GM12864 (cell line): ENCODE measurements around the gene SKA2.
A peak's percentile ranks its signal among the peaks of the same experiment; 100 is the strongest.

ENCODE experiments used
- DNase-seq: peaks from one replicate; pipeline ENCODE4 v3.0.0-alpha.2; 2011; ENCODE audit warnings: low read depth
- H3K4me3 ChIP-seq: 2 replicates; pipeline ENCODE4 v1.5.1; 2011; ENCODE audit warnings: mild to moderate bottlenecking, low read depth, low read length, control low read depth
- TF ChIP-seq, protein P1 (sequence below): IDR thresholded peaks from 2 replicates; pipeline ENCODE4 v1.5.1; 2011; ENCODE audit warnings: low read depth, mild to moderate bottlenecking, moderate library complexity, low read length, control low read depth, inconsistent platforms; ENCODE audit errors: missing control alignments

Gene SKA2, protein sequence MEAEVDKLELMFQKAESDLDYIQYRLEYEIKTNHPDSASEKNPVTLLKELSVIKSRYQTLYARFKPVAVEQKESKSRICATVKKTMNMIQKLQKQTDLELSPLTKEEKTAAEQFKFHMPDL

DNA sequence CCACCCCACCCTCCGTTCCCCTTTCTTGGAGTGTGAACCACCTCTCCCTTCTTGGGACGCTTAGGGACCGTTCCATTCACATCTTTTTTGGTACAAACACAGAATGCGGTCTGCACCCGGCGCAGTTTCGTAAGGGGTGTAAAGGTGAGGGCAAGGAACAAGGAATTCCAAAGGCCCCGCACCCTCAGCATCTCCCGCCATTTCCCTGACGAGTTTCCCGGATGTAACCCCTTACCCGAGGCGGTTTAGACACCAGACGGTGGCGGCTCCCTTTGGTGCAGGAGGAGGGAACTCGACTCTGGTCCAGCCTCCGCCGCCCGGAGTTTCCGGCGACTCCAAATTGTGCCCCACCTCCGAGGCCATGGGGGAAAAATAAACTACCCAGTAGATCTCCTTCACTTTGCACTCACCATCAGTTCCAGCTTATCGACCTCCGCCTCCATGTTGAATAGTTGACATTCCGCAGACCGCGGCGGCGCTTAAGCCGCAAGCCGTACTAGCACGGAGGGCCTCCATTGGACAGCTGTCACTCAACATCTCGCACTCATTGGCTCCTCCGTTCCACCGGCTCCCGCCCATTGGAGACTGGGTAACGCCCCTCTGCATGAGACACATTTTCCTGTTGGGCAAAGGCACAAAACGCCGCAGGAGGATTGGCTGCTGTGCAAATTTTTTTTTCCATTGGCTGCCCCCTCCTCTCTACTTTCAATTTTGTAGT is at the start of gene SKA2:
SKA2 (minus strand) TSS at position 466 of the 718 bp plus-strand sequence; CDS start at position 443, 23 bp downstream.
- peak; percentile 42 for DNase-seq
- TF ChIP-seq, protein P1, sequence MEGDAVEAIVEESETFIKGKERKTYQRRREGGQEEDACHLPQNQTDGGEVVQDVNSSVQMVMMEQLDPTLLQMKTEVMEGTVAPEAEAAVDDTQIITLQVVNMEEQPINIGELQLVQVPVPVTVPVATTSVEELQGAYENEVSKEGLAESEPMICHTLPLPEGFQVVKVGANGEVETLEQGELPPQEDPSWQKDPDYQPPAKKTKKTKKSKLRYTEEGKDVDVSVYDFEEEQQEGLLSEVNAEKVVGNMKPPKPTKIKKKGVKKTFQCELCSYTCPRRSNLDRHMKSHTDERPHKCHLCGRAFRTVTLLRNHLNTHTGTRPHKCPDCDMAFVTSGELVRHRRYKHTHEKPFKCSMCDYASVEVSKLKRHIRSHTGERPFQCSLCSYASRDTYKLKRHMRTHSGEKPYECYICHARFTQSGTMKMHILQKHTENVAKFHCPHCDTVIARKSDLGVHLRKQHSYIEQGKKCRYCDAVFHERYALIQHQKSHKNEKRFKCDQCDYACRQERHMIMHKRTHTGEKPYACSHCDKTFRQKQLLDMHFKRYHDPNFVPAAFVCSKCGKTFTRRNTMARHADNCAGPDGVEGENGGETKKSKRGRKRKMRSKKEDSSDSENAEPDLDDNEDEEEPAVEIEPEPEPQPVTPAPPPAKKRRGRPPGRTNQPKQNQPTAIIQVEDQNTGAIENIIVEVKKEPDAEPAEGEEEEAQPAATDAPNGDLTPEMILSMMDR: no peak
- H3K4me3 ChIP-seq: peak within 1 kb of the TSS; percentile 75

DNA sequence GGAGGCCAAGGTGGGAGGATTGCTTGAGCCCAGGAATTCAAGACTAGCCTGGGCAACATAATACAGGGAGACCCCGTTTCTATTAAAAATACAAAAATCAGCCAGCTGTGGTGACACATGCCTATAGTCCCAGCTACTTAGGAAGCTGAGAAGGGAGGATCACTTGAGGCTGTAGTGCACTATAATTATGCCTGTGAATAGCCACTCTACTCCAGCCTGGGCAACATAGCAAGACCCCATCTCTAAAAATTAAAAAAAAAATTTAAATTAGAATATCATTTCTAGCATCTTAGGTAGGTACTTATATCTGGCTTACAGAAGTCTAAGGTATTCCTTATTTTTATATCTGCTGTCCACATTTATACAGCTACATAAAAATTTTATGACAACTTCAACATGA is 47.3 kb upstream of the SKA2 start:
- no peak for DNase-seq

DNA sequence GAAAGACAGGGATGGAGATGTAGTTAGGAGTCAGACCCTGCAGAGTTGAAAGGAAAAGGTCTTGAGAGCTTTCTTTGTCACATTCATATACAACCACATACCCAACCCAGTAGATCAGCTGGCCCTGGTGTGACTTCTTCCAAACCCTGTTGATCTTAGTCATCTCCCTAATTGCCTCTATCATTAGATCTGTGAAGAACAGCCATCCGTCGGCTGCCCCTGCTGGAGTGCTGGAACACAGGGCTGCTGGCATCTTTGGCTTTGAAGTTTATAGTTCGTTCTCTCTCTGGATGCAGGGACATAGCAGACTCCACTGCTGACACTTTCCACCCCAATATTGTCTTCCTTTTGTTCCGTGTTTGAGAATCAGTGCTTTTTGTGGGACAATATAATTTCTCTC is 44.4 kb upstream of the SKA2 start:
- TF ChIP-seq, protein P1: no peak
- no peak for DNase-seq
- H3K4me3 ChIP-seq: no peak overlapping the region

More for the DNA sequence above, 47.3 kb upstream of the SKA2 start:
- TF ChIP-seq, protein P1: no peak
- H3K4me3 ChIP-seq: no peak overlapping the region

DNA sequence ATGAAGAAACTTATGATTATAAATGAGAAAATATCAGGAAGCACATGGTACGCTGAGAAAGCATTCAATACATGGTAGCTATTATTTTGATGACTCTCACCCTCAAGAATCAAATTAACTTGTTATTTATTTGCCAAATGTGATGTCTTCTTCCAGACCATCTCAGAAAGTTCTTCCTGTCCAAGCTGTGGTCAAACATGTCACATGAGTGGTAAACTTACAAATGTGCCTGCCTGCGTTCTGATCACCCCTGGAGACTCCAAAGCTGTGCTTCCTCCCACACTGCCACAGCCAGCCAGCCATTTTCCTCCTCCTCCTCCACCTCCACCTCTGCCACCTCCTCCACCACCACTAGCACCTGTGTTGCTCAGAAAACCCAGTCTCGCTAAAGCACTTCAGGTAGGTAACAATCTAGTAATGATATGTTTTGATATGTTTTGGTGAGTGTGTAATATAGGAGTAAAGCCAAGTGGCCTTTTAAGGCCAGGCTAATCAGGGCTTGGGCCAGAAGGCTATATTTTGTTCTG is 38.4 kb upstream of the SKA2 start:
- no peak overlapping the region for H3K4me3 ChIP-seq
- no peak for DNase-seq
- TF ChIP-seq, protein P1: no peak

DNA sequence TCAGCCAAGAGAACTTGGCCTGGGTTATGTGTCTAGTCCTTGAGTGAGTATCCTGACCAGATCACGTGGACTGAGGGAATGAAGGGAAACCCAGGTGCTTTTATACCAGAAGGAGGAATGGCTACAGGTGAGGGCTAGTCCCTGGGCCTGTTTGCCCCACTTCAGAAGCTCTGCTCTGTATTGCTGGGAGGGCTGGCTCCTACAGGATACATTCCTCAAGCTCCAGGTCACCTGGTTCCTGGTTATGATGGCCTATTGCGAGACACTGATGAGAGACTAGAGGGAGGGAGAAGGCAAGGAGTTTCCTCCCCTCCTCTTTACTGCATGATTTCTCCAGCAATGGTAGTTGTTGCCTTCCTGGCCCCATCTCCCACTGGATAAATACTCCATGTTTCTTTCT is 35.8 kb upstream of the SKA2 start:
- no peak for DNase-seq
- TF ChIP-seq, protein P1: no peak
- no peak overlapping the region for H3K4me3 ChIP-seq

DNA sequence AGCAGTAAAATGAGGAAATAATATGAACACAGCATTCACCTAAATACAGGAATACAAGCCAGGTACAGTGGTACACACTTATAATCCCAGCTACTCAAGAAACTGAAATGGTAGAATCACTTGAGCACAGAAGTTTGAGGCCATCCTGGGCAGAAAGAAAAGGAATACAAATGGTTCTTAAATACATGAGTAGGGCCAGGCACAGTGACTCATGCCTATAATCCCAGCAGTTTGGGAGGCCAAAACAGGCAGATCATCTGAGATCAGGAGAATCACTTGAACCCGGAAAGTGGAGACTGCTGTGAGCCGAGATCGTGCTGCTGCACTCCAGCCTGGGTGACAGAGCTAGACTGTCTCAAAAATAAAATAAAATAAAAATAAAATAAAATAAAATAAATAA is 31.9 kb upstream of the SKA2 start:
- TF ChIP-seq, protein P1: no peak
- DNase-seq: no peak
- no peak overlapping the region for H3K4me3 ChIP-seq
